Adrenal gland (tissue), 12 donors: Measurements from ENCODE around the gene BMPR1B. TPM values are rescaled to one million over a fixed set of nuclear protein-coding genes. Genes with fewer than 3 reads are reported as not detected.

Experiments used
- DNase-seq, 7 donors: peaks; one replicate each; pipeline ENCODE4 v3.0.0-alpha.2; 2019 to 2020
- H3K27ac ChIP-seq, 5 donors: fragments of 200-600 bp; sonication (generic) in 4 of 5; 1 replicate in 3 of 5; 2 replicates in 2 of 5; pipeline versions ENCODE4 v1.5.1 to v1.8.0; 2016 to 2020; ENCODE audit warnings: mild to moderate bottlenecking in 1 of 5
- H3K27me3 ChIP-seq: fragments of 200-600 bp; 2 replicates; pipeline ENCODE4 v1.8.0; 2021
- H3K36me3 ChIP-seq, 2 donors: fragments of 200-600 bp; replicated peaks in 1 of 2; 1 replicate in 1 of 2; 2 replicates in 1 of 2; pipeline versions ENCODE4 v1.5.1 to v1.8.0; 2018 to 2022
- H3K4me1 ChIP-seq, 2 donors: fragments of 200-600 bp; replicated peaks in 1 of 2; 1 replicate in 1 of 2; 2 replicates in 1 of 2; pipeline versions ENCODE4 v1.5.1 to v1.8.0; 2018 to 2021
- H3K4me3 ChIP-seq, 4 donors: fragments of 200-600 bp; sonication (generic) in 3 of 4; one replicate each; pipeline ENCODE4 v1.5.1; 2016 to 2018
- H3K9me3 ChIP-seq, 3 donors: fragments of 200-600 bp; sonication (generic) in 1 of 3; replicated peaks in 1 of 3; 1 replicate in 2 of 3; 2 replicates in 1 of 3; pipeline versions ENCODE4 v1.5.1 to v1.8.0; 2016 to 2021
- CTCF ChIP-seq, 6 experiments: fragments of 450-650 bp in 4 of 6; fragments of 200-600 bp in 2 of 6; sonication (generic) in 1 of 6; IDR thresholded peaks; 1 replicate in 5 of 6; 2 replicates in 1 of 6; pipeline versions ENCODE4 v1.5.1 to v1.8.0; 2016 to 2021; ENCODE audit warnings: antibody characterized with exemption in 6 of 6, mild to moderate bottlenecking in 2 of 6, moderate library complexity in 1 of 6
- POLR2A ChIP-seq, 2 donors: fragments of 450-650 bp; IDR thresholded peaks; one replicate each; pipeline ENCODE4 v1.6.1; 2017; ENCODE audit warnings: antibody characterized with exemption in 2 of 2, mild to moderate bottlenecking in 2 of 2, moderate library complexity in 1 of 2
- WGBS, 4 donors: extraction: QIAGEN DNeasy Blood & Tissue Kit in 2 of 4; methylation state at CpG; one replicate each; pipeline versions ENCODE4 v1.1.5 to v1.1.7; 2013 to 2017; 5-methylcytosine and 5-hydroxymethylcytosine counted together
- intact Hi-C, 2 donors: fragments of 100-400 bp; cut with DNase I; formaldehyde crosslinking; loops; one replicate each; pipeline versions ENCODE4 v1.14.1 to v1.15.0; 2022 to 2023
- polyA plus RNA-seq, 3 donors: library from polyadenylated mRNA; stranded (reverse); fragments of 200-250 nt in 2 of 3; fragments of 350-450 nt in 1 of 3; fragmentation: Illumina TruSeq in 1 of 3; extraction: RNeasy Lipid Tissue Mini Kit (QIAGEN cat#74804) in 1 of 3; gene quantifications; one replicate each; pipeline ENCODE4 v1.2.3, GENCODE V29; 2013 to 2014
- total RNA-seq, 9 donors: library from RNA; depleted of rRNA in 4 of 9; stranded (reverse); fragments of >200 nt in 4 of 9; fragments of 120-200 nt in 1 of 9; fragmentation: NEBNext Ultra II Directional in 1 of 9; extraction: Animal tissue kit (Norgen Biotek cat#: 25700) in 1 of 9; gene quantifications; one replicate each; pipeline versions ENCODE4 v1.1.0 to v1.2.4, GENCODE V29; 2013 to 2023
- donor health status: healthy with polysubstance abuse.
- donor health status: Bipolar disorder and iron deficiency.
- donor health status: DM: yes; HTN: yes; CAD: no.
- donor health status: DM: no; HTN: no; CAD: no.
- donor health status: DM: no; HTN: no; CAD: no.
- donor health status: DM: yes; HTN: yes; CAD: no.

Gene BMPR1B
- total and polyA plus RNA-seq, 12 donors: 0.94 to 22.2 (median 6.2) TPM

- intact Hi-C loops: no loop called here
- no peaks in the 10 kb centered on the region for H3K9me3 ChIP-seq
- no peak overlapping the region for H3K4me3 ChIP-seq
- H3K4me1 ChIP-seq: no peaks in the 10 kb centered on the region
- DNase-seq: no peak
- H3K27ac ChIP-seq: no peak overlapping the region
- TF ChIP-seq CTCF (IDR thresholded peaks at IDR 0.05): no peak
- TF ChIP-seq POLR2A (IDR thresholded peaks at IDR 0.05): no peak
- H3K36me3 ChIP-seq: no peaks in the 10 kb centered on the region
- no peaks in the 10 kb centered on the region for H3K27me3 ChIP-seq
Observed at GRCh38 chr4:95157596-95157995, 399.8 kb downstream of the BMPR1B start.

GRCh38 chr4:95158045-95158444 is 400.3 kb downstream of the BMPR1B start:
- H3K36me3 ChIP-seq: no peaks in the 10 kb centered on the region
- no peaks in the 10 kb centered on the region for H3K4me1 ChIP-seq
- H3K4me3 ChIP-seq: no peak overlapping the region
- WGBS, 4 donors: 88 to 91% (median 90%) methylated on average over 2 of the region's 2 CpGs
- no peaks in the 10 kb centered on the region for H3K9me3 ChIP-seq
- H3K27ac ChIP-seq: no peak overlapping the region
- DNase-seq: no peak
- TF ChIP-seq CTCF (IDR thresholded peaks at IDR 0.05): no peak
- TF ChIP-seq POLR2A (IDR thresholded peaks at IDR 0.05): no peak
- intact Hi-C loops: no loop called here
- no peaks in the 10 kb centered on the region for H3K27me3 ChIP-seq

- WGBS, 4 donors: 86 to 94% (median 91%) methylated on average over 2 of the region's 2 CpGs
- no peak for TF ChIP-seq CTCF (IDR thresholded peaks at IDR 0.05)
- TF ChIP-seq POLR2A (IDR thresholded peaks at IDR 0.05): no peak
Observed at GRCh38 chr4:95158626-95159025, 400.9 kb downstream of the BMPR1B start.

GRCh38 chr4:95159384-95159783 is 401.6 kb downstream of the BMPR1B start:
- H3K27me3 ChIP-seq: no peaks in the 10 kb centered on the region
- H3K36me3 ChIP-seq: no peaks in the 10 kb centered on the region
- H3K9me3 ChIP-seq: no peaks in the 10 kb centered on the region
- H3K4me1 ChIP-seq: no peaks in the 10 kb centered on the region
- H3K4me3 ChIP-seq: no peak overlapping the region
- no peak overlapping the region for H3K27ac ChIP-seq
- intact Hi-C loops: no loop called here
- TF ChIP-seq CTCF (IDR thresholded peaks at IDR 0.05) (no peak), POLR2A (IDR thresholded peaks at IDR 0.05) (no peak)
- DNase-seq: no peak
- 86 to 92% (median 90%) methylated on average over 4 of the region's 4 CpGs for WGBS, 4 donors

More at GRCh38 chr4:95158626-95159025, 400.9 kb downstream of the BMPR1B start:
- no peaks in the 10 kb centered on the region for H3K27me3 ChIP-seq
- intact Hi-C loops: no loop called here
- DNase-seq: no peak
- H3K4me1 ChIP-seq: no peaks in the 10 kb centered on the region
- no peak overlapping the region for H3K27ac ChIP-seq
- no peaks in the 10 kb centered on the region for H3K36me3 ChIP-seq
- H3K9me3 ChIP-seq: no peaks in the 10 kb centered on the region
- H3K4me3 ChIP-seq: no peak overlapping the region
